ENCODE data around the gene AMZ2.
"Not testable (repeated sequence)": the region's sequence is repeated elsewhere in the genome, so short reads cannot be mapped to it uniquely, and the experiment has no call there.

GRCh38 chr17:68220186-68220585 is 27.7 kb upstream of the AMZ2 start:
- TF ChIP-seq CTCF (IDR thresholded peaks at IDR 0.05); POLR2AphosphoS5 (IDR thresholded peaks at IDR 0.05); POLR2A (IDR thresholded peaks at IDR 0.05); EP300 (IDR thresholded peaks at IDR 0.05; ENCODE audit: low read depth): not testable (repeated sequence)

All from transverse colon (tissue), 4 donors.